ENCODE measurements around the gene EVC.

The EVC gene

GRCh38 chr4:5710961-5711478 lies at the start of gene EVC:
Gene EVC (plus strand): TSS chr4:5711201. CDS start chr4:5711381, 180 bp downstream.
- DNase-seq (ENCODE audit: low spot score): no peak

- DNase-seq (ENCODE audit: low spot score): no peak
These were observed 49.8 kb upstream of the EVC start for GRCh38 chr4:5661237-5661636.

GRCh38 chr4:5662555-5662954 lies 48.4 kb upstream of the EVC start:
- DNase-seq (ENCODE audit: low spot score): no peak

GRCh38 chr4:5664778-5665177 lies 46.2 kb upstream of the EVC start:
- DNase-seq (ENCODE audit: low spot score): no peak

GRCh38 chr4:5666741-5667140 lies 44.3 kb upstream of the EVC start:
- no peak for DNase-seq (ENCODE audit: low spot score)

GRCh38 chr4:5676763-5677162 lies 34.2 kb upstream of the EVC start:
- DNase-seq (ENCODE audit: low spot score): no peak

- no peak for DNase-seq (ENCODE audit: low spot score)
These were observed 32.0 kb upstream of the EVC start for GRCh38 chr4:5678977-5679376.

- DNase-seq (ENCODE audit: low spot score): no peak
These were observed 27.4 kb upstream of the EVC start for GRCh38 chr4:5683566-5683965.

GRCh38 chr4:5685296-5685695 lies 25.7 kb upstream of the EVC start:
- DNase-seq (ENCODE audit: low spot score): no peak

- DNase-seq (ENCODE audit: low spot score): no peak
These were observed 24.7 kb upstream of the EVC start for GRCh38 chr4:5686338-5686737.

GRCh38 chr4:5689065-5689464 lies 21.9 kb upstream of the EVC start:
- DNase-seq (ENCODE audit: low spot score): no peak

GRCh38 chr4:5691491-5692132 lies 19.4 kb upstream of the EVC start:
- no peak for DNase-seq (ENCODE audit: low spot score)

GRCh38 chr4:5693871-5694270 lies 17.1 kb upstream of the EVC start:
- no peak for DNase-seq (ENCODE audit: low spot score)

GRCh38 chr4:5696341-5696740 lies 14.7 kb upstream of the EVC start:
- no peak for DNase-seq (ENCODE audit: low spot score)

GRCh38 chr4:5700459-5700858 lies 10.5 kb upstream of the EVC start:
- no peak for DNase-seq (ENCODE audit: low spot score)

- no peak for DNase-seq (ENCODE audit: low spot score)
These were observed 9.0 kb upstream of the EVC start for GRCh38 chr4:5701971-5702370.

- DNase-seq (ENCODE audit: low spot score): no peak
These were observed 7.2 kb upstream of the EVC start for GRCh38 chr4:5703831-5704230.

GRCh38 chr4:5704276-5704675 lies 6.7 kb upstream of the EVC start:
- no peak for DNase-seq (ENCODE audit: low spot score)

GRCh38 chr4:5705647-5706320 lies 5.2 kb upstream of the EVC start:
- DNase-seq (ENCODE audit: low spot score): peak; percentile 22

GRCh38 chr4:5706486-5707290 lies 4.3 kb upstream of the EVC start:
- DNase-seq (ENCODE audit: low spot score): no peak

GRCh38 chr4:5707366-5707765 lies 3.6 kb upstream of the EVC start:
- DNase-seq (ENCODE audit: low spot score): no peak

GRCh38 chr4:5707778-5708448 lies 3.1 kb upstream of the EVC start:
- no peak for DNase-seq (ENCODE audit: low spot score)
